Measurements from ENCODE around the gene LOXL1. TPM values are rescaled to one million over a fixed set of nuclear protein-coding genes. Genes with fewer than 3 reads are reported as not detected.

Gene LOXL1
- total and polyA plus RNA-seq, 8 donors: 22.3 to 195 (median 140) TPM

DNA sequence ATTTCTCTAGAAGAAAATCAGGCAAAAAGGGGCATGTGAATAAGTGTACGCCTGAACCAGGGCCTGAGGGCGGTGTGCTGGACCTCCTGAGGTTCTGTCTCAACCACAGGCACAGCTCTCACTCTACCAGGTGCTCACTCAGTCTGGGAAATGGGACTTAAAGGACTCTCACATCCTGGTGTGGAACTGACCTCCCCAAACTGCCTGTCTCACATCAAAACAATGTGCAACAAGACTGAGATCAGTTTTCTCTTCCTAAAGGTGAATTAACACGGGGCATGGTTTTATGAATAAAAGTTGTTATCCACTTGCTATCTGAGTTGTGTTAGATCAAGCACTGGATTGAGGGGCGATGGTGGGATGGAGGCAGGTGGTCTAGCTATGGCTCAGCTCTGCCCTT is 61.0 kb downstream of the LOXL1 start:
- DNase-seq: no peak
- intact Hi-C loops (cut with DNase I): no loop called here
- ATAC-seq: no peak
- Histone ChIP-seq H3K9me3 (no peaks in the 10 kb centered on the region), H3K4me1 (peaks cover 56 to 98% of the 10 kb centered on the region in 2 donors), H3K4me3 (no peak overlapping the region), H3K27me3 (no peaks in the 10 kb centered on the region), H3K36me3 (peaks cover 0 to 4% of the 10 kb centered on the region in 2 donors), H3K27ac (peak overlapping the region; percentile 45 to 89)
- TF ChIP-seq, protein P1, sequence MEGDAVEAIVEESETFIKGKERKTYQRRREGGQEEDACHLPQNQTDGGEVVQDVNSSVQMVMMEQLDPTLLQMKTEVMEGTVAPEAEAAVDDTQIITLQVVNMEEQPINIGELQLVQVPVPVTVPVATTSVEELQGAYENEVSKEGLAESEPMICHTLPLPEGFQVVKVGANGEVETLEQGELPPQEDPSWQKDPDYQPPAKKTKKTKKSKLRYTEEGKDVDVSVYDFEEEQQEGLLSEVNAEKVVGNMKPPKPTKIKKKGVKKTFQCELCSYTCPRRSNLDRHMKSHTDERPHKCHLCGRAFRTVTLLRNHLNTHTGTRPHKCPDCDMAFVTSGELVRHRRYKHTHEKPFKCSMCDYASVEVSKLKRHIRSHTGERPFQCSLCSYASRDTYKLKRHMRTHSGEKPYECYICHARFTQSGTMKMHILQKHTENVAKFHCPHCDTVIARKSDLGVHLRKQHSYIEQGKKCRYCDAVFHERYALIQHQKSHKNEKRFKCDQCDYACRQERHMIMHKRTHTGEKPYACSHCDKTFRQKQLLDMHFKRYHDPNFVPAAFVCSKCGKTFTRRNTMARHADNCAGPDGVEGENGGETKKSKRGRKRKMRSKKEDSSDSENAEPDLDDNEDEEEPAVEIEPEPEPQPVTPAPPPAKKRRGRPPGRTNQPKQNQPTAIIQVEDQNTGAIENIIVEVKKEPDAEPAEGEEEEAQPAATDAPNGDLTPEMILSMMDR (IDR thresholded peaks at IDR 0.05): no peak

DNA sequence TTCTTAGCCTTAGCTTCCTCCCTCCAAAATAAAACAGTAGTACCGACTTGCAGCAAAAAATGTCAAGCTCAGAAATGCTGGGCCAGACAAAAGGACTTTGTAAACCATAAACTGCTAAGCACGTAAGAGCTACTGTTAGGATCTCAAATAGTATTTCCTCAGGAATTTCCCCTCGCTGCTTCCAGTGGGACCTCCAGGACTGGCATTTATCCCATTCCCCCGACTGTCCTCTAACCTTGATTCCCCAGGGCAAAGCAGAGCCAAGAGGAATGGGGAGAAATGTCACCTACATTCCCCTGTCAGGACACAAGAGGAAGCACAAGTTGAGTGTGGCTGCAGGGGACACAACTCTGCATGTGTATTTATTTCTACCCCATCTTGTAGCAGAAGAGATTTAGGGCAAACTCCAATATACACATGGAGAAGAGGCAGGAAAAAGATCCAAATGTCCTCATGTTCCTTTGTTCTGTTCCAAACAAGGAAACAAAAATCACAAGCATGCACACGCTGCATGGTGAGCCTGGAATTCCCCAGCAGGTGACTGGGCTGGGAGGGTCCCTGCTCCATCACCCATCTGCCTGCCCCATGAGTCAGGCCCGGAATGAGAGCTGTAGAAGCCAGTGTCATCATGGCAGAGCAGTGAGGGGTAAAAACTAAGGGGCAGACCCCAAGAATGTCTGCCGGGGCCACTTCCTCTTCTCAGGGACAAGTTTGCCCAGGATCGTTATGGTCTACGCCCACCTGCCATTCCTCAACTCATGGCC is 61.6 kb downstream of the LOXL1 start:
- TF ChIP-seq, protein P1 (IDR thresholded peaks at IDR 0.05): no peak
- no peaks in the 10 kb centered on the region for H3K9me3 ChIP-seq
- H3K4me3 ChIP-seq: no peak overlapping the region
- DNase-seq (no peak), ATAC-seq (no peak)
- H3K27me3 ChIP-seq: no peaks in the 10 kb centered on the region
- H3K4me1 ChIP-seq: peaks cover 50 to 98% of the 10 kb centered on the region in 2 donors
- intact Hi-C loops (cut with DNase I): no loop called here
- peaks cover 0 to 4% of the 10 kb centered on the region in 2 donors for H3K36me3 ChIP-seq
- peak overlapping the region in 1 of 2 donors; percentile 89 for H3K27ac ChIP-seq

DNA sequence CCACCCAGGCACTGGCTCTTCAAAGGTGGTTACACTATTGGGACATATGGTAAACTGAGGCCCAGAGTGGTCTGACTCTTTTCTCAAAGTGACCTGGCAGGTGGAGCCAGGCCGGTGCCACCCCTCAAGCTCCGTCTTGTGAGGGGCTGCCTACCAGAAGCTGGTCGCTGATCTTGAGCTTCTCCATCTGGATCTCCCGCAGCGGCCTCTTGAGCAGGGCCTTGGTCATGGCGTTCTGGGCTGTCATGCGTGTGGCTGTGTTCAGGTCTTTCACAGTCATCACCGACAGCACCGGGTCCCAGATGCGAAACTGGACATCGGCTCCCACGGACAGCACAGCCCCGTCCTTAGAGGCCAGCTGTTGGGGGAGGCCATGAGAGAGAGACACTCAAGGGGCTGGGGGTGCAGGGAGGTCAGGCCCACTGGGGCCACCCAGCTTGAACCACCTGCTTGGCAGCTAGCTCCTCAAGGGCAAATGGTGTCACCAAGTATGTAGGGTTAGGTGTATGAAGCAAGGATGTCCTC is 62.2 kb downstream of the LOXL1 start:
- intact Hi-C loops (cut with DNase I): no loop called here
- peaks cover 44 to 98% of the 10 kb centered on the region in 2 donors for H3K4me1 ChIP-seq
- TF ChIP-seq, protein P1 (IDR thresholded peaks at IDR 0.05): no peak
- DNase-seq (no peak), ATAC-seq (no peak)
- H3K27ac ChIP-seq: peak overlapping the region; percentile 86 to 89
- H3K27me3 ChIP-seq: no peaks in the 10 kb centered on the region
- H3K9me3 ChIP-seq: no peaks in the 10 kb centered on the region
- peaks cover 0 to 4% of the 10 kb centered on the region in 2 donors for H3K36me3 ChIP-seq
- H3K4me3 ChIP-seq: no peak overlapping the region

DNA sequence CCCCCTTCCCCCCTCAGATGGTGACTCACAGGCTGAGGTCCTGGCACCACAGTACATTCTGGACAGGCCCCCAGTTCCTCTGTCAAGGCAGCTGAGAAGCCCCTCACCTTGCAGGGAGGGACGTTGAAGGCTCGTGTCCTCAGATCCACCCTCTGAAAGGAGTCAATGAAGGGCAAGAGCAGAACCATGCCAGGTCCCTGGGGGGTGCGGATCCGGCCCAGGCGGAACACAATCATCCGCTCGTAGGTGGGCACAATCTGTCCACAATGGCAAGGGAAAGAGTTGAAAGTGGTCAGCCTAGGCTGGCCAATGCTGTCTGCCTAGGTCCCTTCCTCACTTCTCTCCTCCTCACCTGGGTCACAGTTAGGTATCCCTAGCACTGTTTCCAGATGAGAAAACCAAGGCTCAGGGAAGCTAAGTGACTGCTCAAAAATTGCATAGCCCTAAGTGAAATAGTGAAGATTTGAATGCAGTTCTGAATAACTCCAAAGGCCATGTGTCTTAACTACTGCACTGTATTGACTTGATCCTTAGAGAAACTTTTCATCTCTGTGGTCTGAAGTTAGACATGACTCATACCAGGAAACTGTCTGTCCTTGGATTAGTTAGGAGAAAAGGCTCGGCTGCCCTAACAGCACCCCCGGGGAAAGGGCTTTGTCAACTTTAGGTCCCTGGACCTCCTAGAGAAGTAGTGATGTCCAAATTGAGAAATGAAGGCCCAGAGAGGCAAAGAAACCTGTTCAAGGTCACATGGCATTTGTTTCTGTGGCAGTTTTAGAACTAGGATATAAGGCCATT is 62.9 kb downstream of the LOXL1 start:
- no peak for DNase-seq
- peaks cover 37 to 98% of the 10 kb centered on the region in 2 donors for H3K4me1 ChIP-seq
- H3K4me3 ChIP-seq: no peak overlapping the region
- no peaks in the 10 kb centered on the region for H3K27me3 ChIP-seq
- H3K36me3 ChIP-seq: peaks cover 0 to 4% of the 10 kb centered on the region in 2 donors
- TF ChIP-seq, protein P1 (IDR thresholded peaks at IDR 0.05): no peak
- H3K27ac ChIP-seq: peak overlapping the region; percentile 86 to 89
- ATAC-seq: peak; percentile 19
- H3K9me3 ChIP-seq: no peaks in the 10 kb centered on the region
- intact Hi-C loops (cut with DNase I): no loop called here

All from left lung (tissue), 10 donors.